Measurements from ENCODE around the gene ECSCR.

The ECSCR gene

GRCh38 chr5:139475865-139476617 lies 13.5 kb upstream of the ECSCR start:
- no peak overlapping the region for H3K4me3 ChIP-seq (ENCODE audit: low read depth, low read length)
- no peak for DNase-seq (ENCODE audit: low read depth)

GRCh38 chr5:139474890-139475791 lies 12.6 kb upstream of the ECSCR start:
- H3K4me3 ChIP-seq (ENCODE audit: low read depth, low read length), result no peak overlapping the region
- DNase-seq (ENCODE audit: low read depth), result peak; percentile 85

DNA sequence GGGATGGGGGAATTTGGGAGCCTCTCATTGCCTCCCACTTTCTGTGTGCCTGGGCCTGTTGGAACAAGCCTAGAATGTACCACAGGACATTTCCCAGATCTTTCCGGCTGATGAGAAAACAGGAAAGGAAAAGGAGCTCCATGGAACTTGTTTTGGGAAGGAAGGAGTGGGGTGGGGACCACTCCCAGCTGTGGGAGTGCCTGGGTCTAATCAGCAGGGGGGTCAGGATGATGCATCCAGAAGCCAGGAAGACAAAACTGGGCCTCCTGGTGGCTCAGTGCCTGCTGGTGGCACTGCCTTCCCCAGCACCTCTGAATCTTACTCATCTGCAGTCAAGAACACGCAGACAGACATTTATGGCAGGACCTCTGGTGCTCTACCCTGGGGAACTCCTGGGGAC lies 11.0 kb upstream of the ECSCR start:
- no peak overlapping the region for H3K4me3 ChIP-seq (ENCODE audit: low read depth, low read length)
- no peak for DNase-seq (ENCODE audit: low read depth)

- no peak for DNase-seq (ENCODE audit: low read depth)
- H3K4me3 ChIP-seq (ENCODE audit: low read depth, low read length), result no peak overlapping the region
Measured at GRCh38 chr5:139473105-139473504, 10.6 kb upstream of the ECSCR start.

- no peak for DNase-seq (ENCODE audit: low read depth)
- no peak overlapping the region for H3K4me3 ChIP-seq (ENCODE audit: low read depth, low read length)
Measured at GRCh38 chr5:139472386-139473030, 10.0 kb upstream of the ECSCR start.

GRCh38 chr5:139470821-139471300 lies 8.3 kb upstream of the ECSCR start, which contains the start of gene SMIM33:
Gene SMIM33, plus strand, starts transcription at chr5:139471004. Its CDS starts 118 bp downstream, at chr5:139471122.
- H3K4me3 ChIP-seq (ENCODE audit: low read depth, low read length), result no peak within 1 kb of the TSS
- no peak for DNase-seq (ENCODE audit: low read depth)

DNA sequence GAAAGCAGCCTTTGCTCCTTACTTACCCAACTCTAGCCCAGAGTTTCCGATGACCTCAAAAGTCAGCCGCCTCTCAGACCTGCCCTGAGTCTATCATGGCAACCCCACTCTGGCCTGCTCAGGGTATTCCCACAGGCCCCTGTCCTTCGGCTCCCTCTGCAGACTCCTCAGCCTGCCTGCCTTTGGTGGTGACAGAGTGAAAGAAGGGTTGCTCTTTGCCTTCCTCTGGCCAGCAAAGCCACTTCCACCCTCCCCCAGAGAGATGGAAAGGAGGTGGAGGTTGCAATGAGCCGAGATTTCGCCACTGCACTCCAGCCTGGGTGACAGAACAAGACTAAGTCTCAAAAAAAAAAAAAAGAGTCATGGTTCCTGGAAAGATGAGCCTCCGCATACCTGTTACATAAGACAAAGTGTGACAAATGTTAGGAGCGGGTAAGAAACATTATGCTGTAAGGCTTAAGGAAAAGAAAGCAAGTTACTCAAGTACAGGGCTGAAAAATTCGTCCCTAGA lies 5.9 kb upstream of the ECSCR start:
- no peak overlapping the region for H3K4me3 ChIP-seq (ENCODE audit: low read depth, low read length)
- no peak for DNase-seq (ENCODE audit: low read depth)

- DNase-seq (ENCODE audit: low read depth), result no peak
- H3K4me3 ChIP-seq (ENCODE audit: low read depth, low read length), result no peak overlapping the region
Measured at GRCh38 chr5:139461698-139462097, 845 bp downstream of the ECSCR start.

DNA sequence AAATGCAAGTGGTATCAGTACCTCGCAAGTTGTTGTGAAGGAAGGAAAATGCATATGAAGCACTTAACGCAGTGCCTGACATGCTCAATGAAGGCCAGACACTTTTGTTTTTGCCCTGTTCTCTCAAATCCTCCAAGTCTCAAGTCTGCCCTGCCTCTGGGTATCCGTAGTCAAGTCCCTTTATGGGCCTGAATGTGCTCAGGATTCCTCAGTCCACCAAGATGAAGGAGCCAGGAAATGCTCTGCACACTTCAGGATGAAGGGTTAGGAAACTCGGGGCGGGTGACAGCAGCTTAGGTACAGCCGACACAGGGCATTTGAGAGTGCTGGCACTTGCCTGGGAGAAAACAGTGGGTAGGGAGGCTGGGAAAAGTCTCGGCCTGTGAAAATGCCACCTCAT lies 1.4 kb downstream of the ECSCR start:
- H3K4me3 ChIP-seq (ENCODE audit: low read depth, low read length), result no peak overlapping the region
- no peak for DNase-seq (ENCODE audit: low read depth)

DNA sequence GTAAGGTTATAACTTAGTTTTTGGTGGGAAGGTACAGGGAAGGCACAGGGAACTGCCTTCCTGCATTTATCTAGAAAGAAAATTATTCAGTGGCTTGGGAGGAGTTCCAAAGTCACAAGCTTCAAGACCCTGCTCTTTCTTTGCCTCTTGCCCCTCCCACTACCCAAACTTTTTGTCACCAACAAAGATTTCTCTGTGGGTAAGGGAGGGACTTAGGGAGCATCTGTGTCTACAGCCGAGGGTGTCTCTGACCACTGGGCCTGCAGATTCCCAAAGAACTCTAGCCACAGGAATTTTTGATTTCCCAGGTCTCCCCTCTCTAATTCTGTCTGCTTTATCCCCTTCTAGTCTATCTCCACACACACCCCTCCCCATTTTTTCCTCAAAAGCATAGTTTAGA lies 2.1 kb downstream of the ECSCR start:
- no peak overlapping the region for H3K4me3 ChIP-seq (ENCODE audit: low read depth, low read length)
- DNase-seq (ENCODE audit: low read depth), result no peak

DNA sequence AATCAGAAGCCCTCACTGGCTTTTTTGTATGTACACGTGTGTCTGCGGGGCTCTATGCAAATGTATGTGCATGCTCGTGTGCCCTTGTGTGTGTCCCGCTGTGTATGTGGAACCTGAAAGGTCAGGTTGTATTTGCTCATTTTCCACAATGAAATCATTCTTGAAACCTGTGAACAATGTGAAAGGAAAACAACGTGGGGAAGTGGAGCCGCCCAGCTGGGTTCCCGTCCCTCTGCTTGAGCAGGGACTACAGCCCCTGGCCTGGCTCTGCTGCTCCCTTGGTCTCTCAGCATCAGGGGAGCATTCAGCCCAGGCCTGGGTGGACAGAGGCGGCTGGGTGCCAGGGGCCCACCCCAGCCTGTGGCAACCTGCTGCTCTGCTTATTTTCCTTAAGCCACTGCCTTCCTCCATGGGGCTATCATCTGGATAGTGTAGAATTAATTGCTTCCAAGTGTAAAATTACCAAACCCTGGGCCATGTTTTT lies 3.0 kb downstream of the ECSCR start:
- no peak overlapping the region for H3K4me3 ChIP-seq (ENCODE audit: low read depth, low read length)
- DNase-seq (ENCODE audit: low read depth), result no peak

- H3K4me3 ChIP-seq (ENCODE audit: low read depth, low read length), result no peak overlapping the region
- DNase-seq (ENCODE audit: low read depth), result no peak
Measured at GRCh38 chr5:139458580-139459407, 3.7 kb downstream of the ECSCR start.

- H3K4me3 ChIP-seq (ENCODE audit: low read depth, low read length), result no peak overlapping the region
- DNase-seq (ENCODE audit: low read depth), result no peak
Measured at GRCh38 chr5:139457653-139458306, 4.8 kb downstream of the ECSCR start.

DNA sequence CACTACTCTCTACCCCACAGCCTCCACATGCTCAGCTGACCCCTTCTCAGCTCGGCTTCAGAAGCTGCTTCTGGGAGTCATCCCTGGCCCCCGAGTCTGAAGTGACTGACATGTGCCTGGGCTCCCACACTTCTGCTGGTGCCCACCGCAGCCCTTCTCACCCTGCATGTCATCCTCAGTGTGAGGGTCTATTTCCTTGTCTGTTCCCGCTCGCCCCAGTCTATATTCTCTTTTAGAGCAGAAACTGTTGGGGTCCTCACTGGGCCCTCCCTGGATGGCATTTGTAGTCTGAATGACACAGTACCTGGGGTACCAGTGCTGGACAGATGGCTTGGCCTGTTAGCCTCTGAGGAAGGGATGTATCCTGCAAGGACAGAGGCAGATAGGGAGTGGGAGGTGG lies 5.3 kb downstream of the ECSCR start:
- DNase-seq (ENCODE audit: low read depth), result no peak
- no peak overlapping the region for H3K4me3 ChIP-seq (ENCODE audit: low read depth, low read length)

DNA sequence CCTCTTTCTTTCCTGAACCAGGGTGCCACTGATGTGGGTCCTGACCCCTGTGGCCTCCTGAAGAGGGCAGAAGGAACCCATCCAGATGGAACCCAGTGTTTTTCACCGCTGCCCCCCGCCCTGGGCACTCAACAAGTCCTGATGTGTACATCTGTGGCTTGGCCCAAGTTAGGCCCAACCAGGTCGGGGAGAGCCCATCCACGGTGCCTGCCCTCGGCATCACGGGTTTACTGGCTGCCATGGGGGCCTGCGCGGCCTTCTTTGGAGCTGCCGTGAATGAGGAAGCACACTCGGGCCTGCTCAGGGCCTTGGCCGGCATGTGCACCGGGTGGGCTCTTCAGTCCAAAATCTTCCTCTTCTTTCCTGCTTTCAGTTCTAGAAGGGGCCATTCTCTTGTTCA lies 5.8 kb downstream of the ECSCR start:
- DNase-seq (ENCODE audit: low read depth), result no peak
- no peak overlapping the region for H3K4me3 ChIP-seq (ENCODE audit: low read depth, low read length)

DNA sequence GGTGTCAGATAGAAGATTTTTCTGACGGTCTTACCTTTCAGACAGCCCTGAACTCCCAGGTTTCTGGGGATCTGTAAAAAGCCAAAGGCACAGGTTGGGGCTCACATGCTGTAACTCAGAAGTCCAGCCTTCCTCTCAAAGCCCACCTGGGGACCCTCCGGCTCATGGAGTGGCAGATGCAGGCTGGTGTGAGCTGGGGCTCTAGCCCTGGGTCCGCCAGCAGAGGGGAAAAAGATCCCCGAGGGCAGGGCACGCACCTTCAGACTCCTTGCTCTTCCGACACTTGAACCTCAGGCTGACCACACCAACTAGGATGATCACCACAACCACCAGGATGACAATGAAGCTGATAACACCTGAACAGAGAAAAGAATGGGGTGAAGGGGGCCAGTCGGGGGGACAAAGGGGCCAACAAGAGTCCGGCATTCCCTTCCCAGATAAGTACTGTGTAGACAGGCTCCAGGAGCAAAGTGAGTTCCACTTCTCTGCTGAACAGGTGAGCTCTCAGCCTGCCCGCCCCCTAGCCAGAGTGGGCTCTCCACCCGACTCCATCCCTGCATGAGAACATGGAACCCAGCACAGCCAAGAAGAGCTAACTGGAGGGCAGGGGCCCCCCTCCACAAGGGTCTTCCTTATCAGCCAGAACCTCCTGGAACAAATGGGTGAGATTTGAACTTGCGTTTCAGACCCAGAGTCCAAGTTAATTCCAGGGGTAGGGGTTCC lies 7.8 kb downstream of the ECSCR start:
- no peak for DNase-seq (ENCODE audit: low read depth)
- no peak overlapping the region for H3K4me3 ChIP-seq (ENCODE audit: low read depth, low read length)

GRCh38 chr5:139453683-139454567 lies 8.6 kb downstream of the ECSCR start:
- DNase-seq (ENCODE audit: low read depth), result no peak
- no peak overlapping the region for H3K4me3 ChIP-seq (ENCODE audit: low read depth, low read length)

Data from skeletal muscle cell (primary cell).